CD4-positive, alpha-beta T cell treated with Interleukin-2 at 100 ng/mL for 4 hours (primary cell): ENCODE data around the gene COQ3.
A peak's percentile ranks its signal among the peaks of the same experiment; 100 is the strongest.

ENCODE experiments used
- DNase-seq: peaks from one replicate; pipeline ENCODE4 v3.0.0-alpha.2; 2020; ENCODE audit warnings: low spot score

The COQ3 gene, protein sequence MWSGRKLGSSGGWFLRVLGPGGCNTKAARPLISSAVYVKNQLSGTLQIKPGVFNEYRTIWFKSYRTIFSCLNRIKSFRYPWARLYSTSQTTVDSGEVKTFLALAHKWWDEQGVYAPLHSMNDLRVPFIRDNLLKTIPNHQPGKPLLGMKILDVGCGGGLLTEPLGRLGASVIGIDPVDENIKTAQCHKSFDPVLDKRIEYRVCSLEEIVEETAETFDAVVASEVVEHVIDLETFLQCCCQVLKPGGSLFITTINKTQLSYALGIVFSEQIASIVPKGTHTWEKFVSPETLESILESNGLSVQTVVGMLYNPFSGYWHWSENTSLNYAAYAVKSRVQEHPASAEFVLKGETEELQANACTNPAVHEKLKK

DNA sequence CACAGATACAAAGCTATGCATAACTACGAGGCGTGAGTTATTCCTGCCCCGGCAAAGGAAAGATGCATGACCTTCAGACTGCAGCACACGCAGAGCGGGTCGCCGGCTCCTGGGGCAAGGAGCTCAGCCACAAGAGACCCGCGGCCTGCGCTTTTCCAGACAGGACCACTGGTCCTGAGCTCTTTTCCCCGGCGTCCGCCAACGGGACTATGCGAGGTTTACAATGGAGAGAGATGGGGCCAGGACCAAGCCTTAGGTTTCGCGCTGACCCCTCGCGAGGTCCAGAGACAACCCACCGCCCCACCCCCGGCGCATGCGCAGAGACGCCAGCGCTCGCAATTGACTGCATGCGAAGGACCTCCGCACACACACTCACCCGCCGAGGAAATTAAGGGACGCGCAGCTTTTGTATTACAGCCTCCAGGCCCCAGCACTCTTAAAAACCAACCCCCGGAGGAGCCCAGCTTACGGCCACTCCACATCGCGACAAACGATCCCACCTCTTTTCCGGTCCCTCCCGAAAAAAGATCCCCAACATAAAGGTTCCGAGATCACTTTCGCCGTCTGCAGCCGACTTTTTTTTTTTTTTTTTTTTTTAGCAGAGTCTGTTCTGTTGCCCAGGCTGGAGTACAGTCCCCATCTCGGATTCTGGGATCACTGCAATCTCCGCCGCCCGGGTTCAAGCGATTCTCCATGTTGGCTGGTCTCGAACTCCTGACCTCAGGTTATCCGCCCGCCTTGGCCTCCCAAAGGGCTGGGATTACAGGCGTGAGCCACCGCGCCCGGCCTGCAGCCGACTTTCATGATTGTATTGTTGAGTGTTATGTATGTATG, at the start of gene COQ3:
TSS of gene COQ3 (minus strand) at position 498 of the 834 bp plus-strand sequence. CDS start at position 482, 16 bp downstream.
- peak; percentile 74 for DNase-seq

DNA sequence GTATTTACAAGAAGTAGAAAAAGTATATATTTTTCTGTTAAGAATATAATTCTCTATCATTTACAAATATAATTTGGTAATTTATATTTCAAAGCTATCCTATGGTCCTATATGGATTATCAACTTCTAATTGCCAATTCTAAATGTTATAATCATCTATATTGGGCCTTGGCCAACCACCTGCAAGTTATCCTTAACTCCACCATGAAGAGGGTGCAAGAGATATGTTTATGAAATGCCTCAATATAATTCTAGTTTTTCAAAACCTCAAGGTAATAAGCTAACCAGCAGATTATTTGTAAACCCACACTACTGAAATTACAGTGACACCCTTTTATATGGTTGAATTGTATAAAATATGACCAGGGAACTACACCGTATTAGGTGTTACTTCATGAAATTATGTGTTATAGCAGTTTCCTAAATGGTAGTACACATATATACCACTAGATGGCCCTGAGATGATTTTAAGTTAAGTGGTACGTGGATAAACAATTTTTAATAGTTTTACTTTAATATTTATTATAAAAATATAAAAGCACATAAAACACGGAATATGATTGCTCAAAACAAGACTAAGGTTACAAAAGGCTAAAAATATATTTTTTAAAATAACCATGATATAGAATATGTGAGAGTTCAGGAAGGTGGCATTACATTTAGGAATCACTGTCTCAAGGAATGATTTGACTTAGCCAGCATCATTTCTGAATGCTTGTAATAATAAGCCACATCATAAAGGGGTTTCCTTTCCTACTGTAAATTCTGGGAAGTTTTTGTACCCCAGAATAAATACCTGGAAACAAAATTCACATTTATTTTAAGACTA, 40.9 kb upstream of the COQ3 start:
- peak; percentile 44 for DNase-seq

DNA sequence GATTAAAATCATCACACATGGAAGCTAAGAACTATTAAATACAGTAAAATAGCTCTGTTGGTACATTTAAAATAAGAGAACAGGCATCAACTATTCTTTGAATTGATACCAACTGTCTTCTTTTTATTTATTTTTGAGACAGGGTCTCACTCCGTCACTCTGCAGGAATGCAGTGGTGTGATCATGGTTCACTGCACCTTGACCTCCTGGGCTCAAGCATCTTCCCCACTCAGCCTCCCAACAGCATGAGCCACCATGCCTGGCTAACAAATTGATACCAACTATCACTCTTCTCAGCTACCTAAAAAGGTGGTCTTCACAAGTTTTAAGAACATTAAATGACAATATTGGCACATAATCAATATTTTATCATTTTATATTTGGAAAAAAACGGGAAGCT, 38.9 kb upstream of the COQ3 start:
- no peak for DNase-seq

DNA sequence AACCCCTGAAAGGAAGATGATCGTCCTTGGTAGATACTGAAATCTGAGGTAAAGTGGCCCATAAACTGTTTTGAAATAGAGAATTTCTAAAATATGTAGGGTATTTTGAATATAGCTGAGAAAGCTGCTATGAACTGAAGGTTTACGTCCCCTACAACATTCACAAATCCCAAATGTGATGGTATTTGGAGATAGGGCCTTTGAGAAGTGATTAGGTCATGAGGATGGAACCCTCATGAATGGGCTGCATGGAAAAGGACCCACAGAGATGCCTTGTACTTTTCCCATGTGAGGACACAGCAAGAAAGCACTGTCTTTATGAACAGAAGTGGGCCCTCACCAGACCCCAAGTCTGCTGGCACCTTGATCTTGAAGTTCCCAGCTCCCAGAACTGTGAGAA, 37.9 kb upstream of the COQ3 start:
- DNase-seq = no peak

DNA sequence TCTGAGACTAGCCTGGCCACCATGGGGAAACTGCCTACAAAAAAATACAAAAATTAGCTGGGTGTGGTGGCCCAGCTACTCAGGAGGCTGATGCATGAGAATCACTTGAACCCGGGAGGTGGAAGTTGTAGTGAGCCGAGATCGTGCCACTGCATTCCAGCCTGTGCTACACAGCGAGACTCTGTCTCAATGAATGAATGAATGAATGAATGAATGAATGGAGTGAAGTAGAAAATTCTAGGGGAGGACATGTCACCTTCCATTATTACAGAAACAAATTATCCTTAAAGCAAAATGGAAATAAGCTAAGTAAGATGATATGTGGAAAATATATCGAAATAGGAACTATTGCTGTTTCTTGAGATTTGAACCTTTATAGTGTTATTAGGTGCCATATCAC, 34.0 kb upstream of the COQ3 start:
- DNase-seq = no peak

DNA sequence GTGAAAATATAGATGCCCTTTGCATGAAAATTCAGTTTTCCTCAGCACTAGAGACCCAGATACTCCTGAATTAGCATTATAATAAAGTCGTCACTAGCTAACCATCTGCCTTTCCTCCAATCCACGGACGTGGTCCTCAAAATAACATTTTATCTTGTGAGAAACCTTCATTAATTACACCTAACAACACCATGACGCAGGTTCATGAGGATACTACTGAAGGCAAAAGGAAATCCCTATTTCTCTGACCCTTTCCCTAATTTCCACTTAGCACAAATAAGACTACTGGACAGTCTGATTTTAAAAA, 32.4 kb upstream of the COQ3 start:
- DNase-seq = no peak

DNA sequence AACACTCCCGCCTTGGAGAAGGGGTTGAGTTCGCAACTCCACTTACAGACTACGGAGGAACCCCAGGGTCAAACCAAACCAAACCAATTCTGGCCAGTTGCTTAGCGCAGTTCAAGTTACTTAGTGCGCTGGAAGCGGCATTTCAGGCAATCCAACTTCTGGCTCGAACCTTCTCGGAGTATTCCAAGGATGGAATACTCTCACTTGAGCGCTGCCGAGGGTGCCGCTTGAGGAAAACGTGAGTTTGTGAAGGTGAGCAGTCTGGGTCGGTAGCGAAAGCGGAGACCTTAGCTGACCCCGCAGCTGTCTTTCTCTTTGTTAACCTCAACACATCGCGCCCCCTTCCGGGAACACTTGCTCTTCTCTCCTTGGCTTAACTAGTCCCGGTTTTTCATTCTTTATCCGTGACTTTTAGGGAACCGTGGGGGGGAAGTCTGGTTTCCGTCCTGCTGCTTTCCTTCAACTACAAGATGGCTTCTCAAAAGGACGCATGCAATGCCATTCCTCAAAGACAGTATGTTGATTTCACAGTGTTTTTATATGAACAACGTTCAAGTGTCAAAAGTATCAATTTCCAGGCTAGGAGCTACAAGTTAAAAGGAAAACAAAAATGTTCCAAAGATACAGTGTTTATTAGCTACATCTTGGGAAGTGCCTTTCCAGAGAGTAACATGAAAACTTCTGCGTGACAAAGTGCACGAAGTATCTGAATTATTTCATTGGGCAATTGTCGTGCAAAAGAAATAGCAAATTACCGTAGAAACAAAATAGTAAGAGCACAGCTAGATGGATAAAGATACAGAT, 31.9 kb upstream of the COQ3 start:
- DNase-seq = peak; percentile 60

DNA sequence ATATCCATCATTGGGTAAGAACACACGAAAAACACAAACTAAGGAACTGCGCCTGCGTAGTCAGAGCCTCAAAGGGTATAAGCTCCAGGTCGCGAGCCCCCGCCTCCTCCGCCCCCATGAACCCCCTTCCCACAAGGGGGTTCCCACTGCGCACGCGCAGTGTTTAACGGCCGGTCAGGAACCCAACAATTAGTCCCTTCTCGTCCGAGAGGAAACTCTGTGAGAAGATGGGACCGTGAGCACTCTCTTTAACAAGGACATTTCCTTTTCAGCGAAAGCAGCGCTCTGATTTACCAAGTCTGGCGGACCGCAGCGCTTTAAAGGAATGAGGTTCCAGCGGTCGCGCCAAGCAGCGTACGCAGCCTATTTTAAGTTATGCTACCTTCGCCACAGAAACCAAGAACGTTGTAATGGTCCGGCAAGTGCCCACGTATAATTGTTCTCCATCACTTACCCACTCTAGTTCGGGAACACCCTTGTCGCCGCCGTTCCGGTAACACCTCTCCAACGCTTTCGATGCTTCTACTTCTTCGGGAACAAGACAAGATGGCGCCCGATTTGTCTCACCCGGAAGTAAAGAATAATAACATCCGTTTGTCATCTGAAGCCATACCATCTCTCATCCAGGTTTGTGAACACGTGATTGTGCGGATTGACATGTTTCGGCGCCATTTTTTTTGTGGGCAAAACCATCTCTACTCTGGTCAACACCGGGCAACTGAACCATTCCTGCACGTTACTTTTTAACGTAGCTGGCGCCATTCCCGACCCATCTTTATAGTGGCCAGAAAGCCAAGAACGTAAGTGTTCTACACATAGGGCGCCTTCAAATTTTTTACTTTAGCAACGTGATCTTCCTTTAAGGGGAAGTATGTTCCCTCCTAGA, 31.0 kb upstream of the COQ3 start, which contains the start of gene PNISR:
TSS of gene PNISR (minus strand) at position 548 of the 886 bp plus-strand sequence. CDS start 10,649 bp downstream, outside the sequence.
- DNase-seq = peak; percentile 96

DNA sequence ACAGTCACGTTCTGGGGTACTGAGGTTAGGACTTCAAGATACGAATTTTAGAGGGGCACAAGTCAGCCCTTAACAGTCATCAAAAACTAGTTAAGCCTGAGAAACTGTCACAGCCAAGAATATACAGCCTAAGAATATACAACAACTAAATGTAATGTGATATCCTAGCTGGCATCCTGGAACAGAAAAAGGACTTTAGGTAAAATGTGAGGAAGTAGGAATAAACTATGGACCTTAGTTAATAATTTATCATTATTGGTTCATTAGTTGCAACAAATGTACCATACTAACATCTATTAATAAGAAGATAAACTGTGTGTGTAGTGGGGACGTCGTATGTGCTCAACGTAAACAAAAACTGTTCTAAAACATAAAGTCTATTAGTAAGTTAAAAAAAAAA, 30.0 kb upstream of the COQ3 start:
- DNase-seq = no peak

DNA sequence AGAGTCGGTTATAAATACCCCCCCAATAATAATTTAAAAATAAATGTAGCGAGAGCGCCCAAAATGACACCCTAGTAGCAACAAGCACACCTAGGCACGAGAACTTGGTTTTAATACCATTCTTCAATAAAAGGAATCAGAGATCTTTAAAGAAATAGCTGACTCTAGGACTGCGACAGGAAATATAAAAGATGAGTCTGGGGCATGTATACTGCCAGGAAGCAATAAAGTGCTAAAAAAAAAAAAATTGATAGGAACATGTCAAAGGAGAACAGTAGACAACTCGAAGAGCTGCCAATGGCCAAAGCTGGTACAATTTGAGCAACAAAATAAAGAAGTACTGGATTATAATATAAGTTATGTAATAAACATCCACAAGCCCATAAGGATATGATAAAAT, 28.9 kb upstream of the COQ3 start:
- DNase-seq = no peak

DNA sequence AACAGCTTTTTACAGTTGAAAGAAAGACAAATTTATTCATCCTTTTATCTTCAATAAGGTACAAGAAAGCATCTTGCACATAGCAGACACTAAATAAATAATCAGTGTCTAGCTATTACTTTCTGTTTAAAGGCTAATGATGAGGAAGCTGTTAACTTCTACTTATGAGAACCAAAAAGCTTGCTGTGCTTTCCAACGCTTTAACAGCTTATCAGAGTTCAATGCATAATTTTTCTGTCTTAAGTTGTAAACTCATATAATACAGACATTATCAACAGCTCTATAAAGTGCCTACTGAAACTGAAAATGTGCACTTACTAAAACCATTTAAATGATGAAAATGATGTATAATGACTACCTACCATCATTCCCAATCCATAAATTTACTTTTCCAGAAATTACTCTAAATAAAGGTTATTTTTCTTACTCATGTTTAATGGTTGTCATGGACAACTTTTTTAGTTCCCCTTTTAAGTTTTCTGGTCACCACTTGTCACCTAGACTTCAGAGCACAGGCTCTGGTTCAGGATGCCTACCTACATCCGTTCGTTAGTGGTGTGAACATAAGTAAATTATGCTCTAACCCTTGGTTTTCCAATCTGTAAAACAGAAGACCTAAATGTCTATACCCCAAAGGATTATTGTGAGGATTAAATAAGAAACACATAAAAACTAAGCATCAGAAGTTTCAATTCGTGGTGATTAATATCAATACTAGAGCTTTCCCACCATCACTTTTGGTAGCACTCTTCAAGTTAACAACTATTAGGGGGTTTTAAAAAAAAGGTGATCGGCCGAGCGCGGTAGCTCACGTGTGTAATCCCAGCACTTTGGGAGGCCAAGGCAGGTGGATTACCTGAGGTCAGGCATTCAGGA, 23.1 kb upstream of the COQ3 start:
- DNase-seq = no peak

DNA sequence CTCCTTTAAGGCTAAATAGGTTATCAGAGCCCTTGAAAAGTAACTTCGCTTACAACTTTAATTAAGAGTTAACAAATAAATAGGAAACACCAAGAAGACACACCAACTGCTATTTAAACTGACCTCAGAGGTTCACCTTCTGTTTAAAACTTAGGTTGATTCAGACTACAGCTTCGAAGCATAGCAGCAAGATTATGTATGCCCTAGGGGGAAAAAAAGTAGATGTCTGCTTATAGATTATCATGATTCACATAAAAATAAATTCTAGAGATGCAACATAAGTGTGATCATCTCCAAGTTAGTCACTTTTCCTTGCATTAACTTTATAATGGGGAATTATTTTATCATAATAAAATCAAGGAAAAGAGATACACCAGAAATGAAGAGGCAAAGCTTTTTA, 22.2 kb upstream of the COQ3 start:
- DNase-seq = no peak

DNA sequence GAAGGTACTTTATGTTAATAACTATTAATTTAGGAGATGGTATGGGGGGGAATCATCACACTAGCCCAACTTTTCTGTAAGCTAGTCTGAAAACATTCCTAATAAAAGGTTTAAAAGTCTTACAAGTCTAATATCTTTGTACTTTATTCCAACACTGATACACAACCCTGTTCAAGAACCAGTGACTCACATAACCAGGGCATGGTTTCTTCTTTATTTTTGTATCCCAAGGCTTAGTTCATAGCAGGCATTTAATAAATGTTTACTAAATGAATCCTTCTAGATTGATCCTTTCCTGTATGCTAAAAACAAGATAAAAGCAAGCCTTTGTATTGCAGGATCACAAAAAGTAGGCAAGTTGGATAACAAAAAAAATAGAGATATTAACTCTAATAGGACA, 21.5 kb upstream of the COQ3 start:
- no peak for DNase-seq

DNA sequence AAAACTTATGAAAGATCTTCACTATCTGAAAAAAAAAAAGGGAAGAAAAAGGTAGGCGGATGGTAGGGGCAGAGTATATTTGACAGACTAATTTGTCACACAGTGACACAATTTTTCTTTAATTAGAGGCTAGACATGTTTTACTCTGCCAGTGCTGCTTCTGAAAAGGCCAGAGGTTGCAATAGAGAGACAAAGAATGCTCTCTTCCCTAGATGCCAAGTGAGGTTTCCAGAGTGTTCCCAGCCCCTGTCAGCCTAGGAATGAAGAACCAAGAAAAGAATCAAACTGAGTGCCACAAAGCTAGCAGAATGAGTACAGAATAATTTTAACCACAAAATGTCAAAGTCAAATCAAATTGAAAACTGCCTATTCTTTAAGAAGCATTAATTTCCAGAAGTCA, 18.1 kb upstream of the COQ3 start:
- no peak for DNase-seq

DNA sequence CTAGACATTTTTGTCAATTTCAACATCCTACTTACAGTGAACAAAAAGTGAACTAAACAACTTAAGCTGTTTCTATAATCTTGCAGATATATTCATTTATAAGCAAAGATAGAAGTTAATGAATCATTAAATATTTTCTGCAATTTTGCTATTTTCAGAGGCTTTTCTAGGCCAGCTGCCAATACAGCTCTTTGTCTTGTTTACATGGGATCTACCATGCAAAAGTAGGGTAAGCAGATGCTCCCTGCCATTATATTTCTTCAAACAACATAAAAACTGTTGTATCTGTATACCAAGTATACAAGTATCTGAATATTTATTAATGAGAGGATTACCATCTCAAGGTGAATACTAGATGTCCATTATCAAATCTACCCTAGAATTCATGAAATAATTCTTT, 15.7 kb upstream of the COQ3 start:
- no peak for DNase-seq

DNA sequence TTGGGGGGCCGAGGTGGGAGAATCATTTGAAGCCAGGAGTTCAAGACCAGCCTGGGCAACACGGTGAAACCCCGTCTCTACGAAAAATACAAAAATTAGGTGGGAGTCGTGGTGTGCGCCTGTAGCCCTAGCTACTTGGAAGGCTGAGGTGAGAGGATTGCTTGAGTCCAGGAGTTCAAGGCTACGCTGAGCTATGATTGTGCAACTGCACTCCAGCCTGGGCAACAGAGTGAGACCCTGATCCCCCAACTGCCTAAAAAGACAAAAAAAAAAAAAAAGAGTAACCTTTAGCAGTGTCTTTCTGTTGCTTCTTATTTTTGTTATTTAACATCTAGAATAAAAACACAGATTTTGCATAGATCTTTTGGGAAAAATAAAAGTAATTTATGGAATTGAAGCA, 13.1 kb upstream of the COQ3 start:
- no peak for DNase-seq

DNA sequence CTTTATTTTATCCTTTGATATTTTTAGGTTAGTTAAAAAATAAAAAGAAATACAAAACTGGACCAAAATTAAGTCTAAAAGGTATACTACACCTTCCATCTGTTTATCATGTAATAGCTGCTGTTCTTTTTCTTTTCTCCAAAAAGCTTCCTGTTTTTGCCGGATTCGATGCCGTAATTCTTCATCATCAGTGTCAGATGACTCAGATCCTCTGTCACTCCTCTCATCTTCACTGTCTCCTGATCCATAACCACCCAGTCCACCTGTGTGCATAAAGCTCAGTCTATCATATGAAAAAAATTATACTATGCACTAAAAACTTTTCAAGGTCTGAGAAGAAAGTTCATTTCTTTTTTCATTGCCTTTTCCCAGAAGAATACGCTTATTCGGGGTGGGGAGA, 8.5 kb upstream of the COQ3 start:
- no peak for DNase-seq

DNA sequence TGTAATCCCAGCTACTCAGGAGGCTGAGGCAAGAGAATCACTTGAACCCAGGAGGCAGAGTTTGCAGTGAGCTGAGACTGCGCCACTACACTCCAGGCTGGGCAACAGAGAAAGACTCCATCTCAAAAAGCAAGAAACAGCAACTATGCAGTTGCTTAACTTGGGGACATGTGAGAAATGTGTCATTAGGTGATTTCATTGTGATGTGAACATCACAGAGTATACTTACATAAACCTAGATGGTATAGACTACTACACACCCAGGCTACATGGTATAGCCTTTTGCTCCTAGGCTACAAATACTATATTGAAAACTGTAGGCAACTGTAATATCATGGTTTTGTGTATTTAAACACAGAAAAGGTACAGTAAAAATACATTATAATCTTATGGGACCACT, 3.3 kb upstream of the COQ3 start:
- DNase-seq = no peak

DNA sequence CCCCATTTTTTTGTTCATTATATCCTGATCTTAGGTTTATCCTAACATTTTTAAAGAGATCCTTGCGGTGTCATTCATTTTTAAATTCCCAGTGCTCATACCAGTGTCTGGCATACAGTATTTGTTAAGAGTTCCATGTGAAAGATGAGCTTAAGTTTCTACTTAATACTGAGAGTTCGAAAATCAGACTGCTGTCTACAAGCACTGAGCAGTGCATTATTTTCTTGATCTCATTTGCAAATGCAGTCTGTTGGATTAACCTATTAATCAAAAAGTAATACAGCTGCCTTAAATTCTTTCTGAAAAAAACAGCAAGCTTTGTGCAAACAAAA, 663 bp downstream of the COQ3 start:
- DNase-seq = no peak

DNA sequence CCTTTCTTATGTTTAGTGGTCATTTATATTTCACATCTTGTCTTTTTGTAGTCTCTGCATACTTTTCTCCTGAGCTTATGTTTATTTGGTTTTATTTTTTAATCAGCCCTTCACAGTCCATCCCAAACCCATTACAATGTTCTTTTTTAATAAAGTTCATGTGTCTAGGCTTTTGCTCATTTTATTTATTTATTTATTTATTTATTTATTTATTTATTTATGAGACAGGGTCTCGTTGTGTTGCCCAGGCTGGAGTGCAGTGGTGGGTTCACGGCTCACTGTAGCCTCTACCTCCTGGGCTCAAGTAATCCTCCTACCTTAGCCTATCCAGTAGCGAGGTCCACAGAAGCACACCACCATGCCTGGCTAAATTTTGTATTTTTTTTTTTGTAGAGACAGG, 3.1 kb downstream of the COQ3 start:
- no peak for DNase-seq
